Stomach (tissue), 9 donors: ENCODE data around the gene NABP1. TPM values are rescaled to one million over a fixed set of nuclear protein-coding genes. Genes with fewer than 3 reads are reported as not detected.

ENCODE experiments used
- DNase-seq, 2 donors: peaks; one replicate each; pipeline versions ENCODE4 v3.0.0 to v3.0.0-alpha.2; 2013 to 2019
- H3K27ac ChIP-seq, 5 donors: fragments of 200-600 bp in 4 of 5; sonication (generic) in 4 of 5; one replicate each; pipeline ENCODE4 v1.5.1; 2013 to 2019; ENCODE audit warnings: mild to moderate bottlenecking in 1 of 5, moderate library complexity in 1 of 5
- H3K27me3 ChIP-seq, 3 donors: fragments of 200-600 bp; sonication (generic); one replicate each; pipeline ENCODE4 v1.5.1; 2017 to 2019; ENCODE audit warnings: mixed run types in 1 of 3
- H3K36me3 ChIP-seq, 4 donors: fragments of 200-600 bp; sonication (generic); 1 replicate in 3 of 4; 2 replicates in 1 of 4; pipeline ENCODE4 v1.5.1; 2016 to 2019
- H3K4me1 ChIP-seq, 4 donors: fragments of 200-600 bp; sonication (generic); one replicate each; pipeline ENCODE4 v1.5.1; 2016 to 2019
- H3K4me3 ChIP-seq, 4 donors: fragments of 200-600 bp; sonication (generic) in 3 of 4; one replicate each; pipeline ENCODE4 v1.5.1; 2016 to 2019; ENCODE audit warnings: mild to moderate bottlenecking in 1 of 4
- H3K9me3 ChIP-seq, 4 donors: fragments of 200-600 bp; sonication (generic); one replicate each; pipeline ENCODE4 v1.5.1; 2016 to 2019
- EP300 ChIP-seq: sonication (generic); formaldehyde crosslinking; IDR thresholded peaks from one replicate; pipeline ENCODE4 v1.6.1; 2017; ENCODE audit warnings: antibody characterized with exemption
- POLR2A ChIP-seq, 4 donors: fragments of 450-650 bp; IDR thresholded peaks; one replicate each; pipeline ENCODE4 v1.6.1; 2016; ENCODE audit warnings: antibody characterized with exemption in 4 of 4, control low read depth in 2 of 4, mild to moderate bottlenecking in 1 of 4, moderate library complexity in 1 of 4
- POLR2AphosphoS5 ChIP-seq, 3 donors: sonication (generic); formaldehyde crosslinking; IDR thresholded peaks; one replicate each; pipeline ENCODE4 v1.6.1; 2016; ENCODE audit warnings: antibody characterized with exemption in 3 of 3
- WGBS, 5 donors: extraction: QIAGEN DNeasy Blood & Tissue Kit in 3 of 5; methylation state at CpG; one replicate each; pipeline versions ENCODE4 v1.1.5 to v1.1.7; 2013 to 2018; 5-methylcytosine and 5-hydroxymethylcytosine counted together
- intact Hi-C: fragments of 100-400 bp; cut with DNase I; formaldehyde crosslinking; loops from one replicate; pipeline ENCODE4 v1.15.1; 2023; ENCODE audit warnings: low total_unique reads
- polyA plus RNA-seq, 3 donors: library from polyadenylated mRNA; stranded (reverse); fragments of 200-250 nt; gene quantifications; one replicate each; pipeline ENCODE4 v1.2.3, GENCODE V29; 2013
- total RNA-seq, 5 donors: library from RNA; depleted of rRNA; stranded (reverse); fragments of >200 nt; gene quantifications; one replicate each; pipeline versions ENCODE4 v1.1.0 to v1.2.3, GENCODE V29; 2014 to 2016
- TF ChIP-seq, protein P1 (sequence below), 7 experiments: fragments of 450-650 bp in 4 of 7; fragments of 200-600 bp in 3 of 7; sonication (generic) in 3 of 7; IDR thresholded peaks; one replicate each; pipeline ENCODE4 v1.5.1; 2016 to 2019; ENCODE audit warnings: antibody characterized with exemption in 7 of 7, control low read depth in 2 of 7, mild to moderate bottlenecking in 1 of 7
- donor health status: healthy with polysubstance abuse.
- donor health status: Bipolar disorder and iron deficiency.
- donor health status: healthy.

NABP1 gene
- total and polyA plus RNA-seq, 8 donors: 1.4 to 30.1 (median 9.2) TPM

DNA sequence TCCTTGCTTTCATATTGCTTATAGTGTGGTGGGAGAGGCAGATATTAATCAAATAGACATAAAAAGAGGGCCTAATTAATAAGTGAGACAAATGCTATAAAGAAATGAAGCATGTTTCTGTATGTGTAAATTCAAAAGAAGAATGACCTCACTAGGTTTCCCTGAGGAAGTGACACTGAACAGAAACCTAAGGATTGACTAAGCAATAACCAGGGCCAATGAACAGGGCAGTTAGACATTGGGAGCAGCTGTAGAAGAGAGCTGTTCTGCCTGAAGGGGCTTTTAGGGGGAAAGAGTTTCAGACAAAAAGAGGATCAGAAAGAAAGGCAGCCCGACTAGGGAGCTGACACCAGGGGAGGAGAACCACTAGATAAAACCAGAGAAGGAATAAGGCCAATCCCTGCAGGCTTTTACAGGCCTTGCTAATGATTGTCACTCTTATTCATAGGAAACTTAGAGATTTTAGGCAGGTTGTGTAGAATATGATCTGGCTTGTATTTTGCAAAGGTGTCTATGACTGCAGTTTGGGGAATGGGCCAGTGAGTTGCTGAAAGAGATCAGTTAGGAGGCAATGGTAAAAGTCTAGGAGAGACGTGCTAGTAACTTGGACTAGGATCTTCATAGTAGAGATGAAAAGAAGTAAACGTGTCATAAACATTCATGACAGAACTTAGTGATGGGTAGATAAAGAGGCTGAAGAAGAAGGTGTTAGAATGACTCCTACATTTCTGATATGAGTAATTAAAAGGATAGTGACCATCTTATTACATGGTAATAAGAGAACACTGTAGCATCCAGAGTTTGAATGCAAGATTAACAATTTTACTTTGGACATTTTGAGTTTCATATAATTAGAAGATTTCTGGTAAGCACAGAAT is 26.8 kb upstream of the NABP1 start:
- intact Hi-C loops: no loop called here
- peak in 1 of 2 donors; percentile 21 for DNase-seq
- 72 to 85% (median 84%) methylated on average over 3 of the region's 3 CpGs for WGBS, 5 donors

DNA sequence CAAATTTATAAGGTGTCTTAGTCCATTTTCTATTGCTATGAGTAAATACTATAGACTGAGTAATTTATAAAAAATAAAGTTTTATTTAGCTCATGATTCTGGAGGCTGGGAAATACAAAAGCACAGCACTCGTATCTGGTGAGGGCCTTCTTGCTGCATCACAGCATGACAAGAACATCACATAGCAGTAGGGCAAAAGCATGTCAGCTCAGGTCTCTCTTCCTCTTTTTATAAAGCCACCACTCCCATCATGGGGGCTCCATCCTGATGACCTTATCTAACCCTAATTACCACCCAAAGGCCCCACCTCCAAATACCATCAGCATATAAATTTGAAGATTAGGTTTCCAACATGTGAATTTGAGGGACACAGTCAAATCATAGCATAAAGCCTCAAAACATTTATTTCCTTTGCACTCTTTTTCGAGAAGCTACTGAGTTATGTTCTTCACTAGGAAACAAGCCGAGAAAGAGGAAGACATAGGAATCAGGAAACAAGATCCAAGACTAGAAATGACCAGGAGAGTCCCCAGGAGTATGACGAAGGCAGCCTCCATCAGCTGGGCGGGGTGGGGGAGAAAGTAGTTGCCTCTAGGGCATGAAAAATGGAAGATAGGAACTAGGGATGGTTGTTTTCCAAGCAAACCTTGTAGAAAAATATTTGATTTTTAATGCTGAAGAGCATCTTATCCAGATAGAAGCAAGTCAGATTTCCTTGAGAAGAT is 24.1 kb upstream of the NABP1 start:
- no peak overlapping the region for H3K4me3 ChIP-seq
- no peaks in the 10 kb centered on the region for H3K4me1 ChIP-seq
- intact Hi-C loops: no loop called here
- TF ChIP-seq POLR2A (IDR thresholded peaks at IDR 0.05) (no peak), EP300 (no peak)
- TF ChIP-seq, protein P1, sequence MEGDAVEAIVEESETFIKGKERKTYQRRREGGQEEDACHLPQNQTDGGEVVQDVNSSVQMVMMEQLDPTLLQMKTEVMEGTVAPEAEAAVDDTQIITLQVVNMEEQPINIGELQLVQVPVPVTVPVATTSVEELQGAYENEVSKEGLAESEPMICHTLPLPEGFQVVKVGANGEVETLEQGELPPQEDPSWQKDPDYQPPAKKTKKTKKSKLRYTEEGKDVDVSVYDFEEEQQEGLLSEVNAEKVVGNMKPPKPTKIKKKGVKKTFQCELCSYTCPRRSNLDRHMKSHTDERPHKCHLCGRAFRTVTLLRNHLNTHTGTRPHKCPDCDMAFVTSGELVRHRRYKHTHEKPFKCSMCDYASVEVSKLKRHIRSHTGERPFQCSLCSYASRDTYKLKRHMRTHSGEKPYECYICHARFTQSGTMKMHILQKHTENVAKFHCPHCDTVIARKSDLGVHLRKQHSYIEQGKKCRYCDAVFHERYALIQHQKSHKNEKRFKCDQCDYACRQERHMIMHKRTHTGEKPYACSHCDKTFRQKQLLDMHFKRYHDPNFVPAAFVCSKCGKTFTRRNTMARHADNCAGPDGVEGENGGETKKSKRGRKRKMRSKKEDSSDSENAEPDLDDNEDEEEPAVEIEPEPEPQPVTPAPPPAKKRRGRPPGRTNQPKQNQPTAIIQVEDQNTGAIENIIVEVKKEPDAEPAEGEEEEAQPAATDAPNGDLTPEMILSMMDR (IDR thresholded peaks at IDR 0.05): no peak
- WGBS, 5 donors: 84 to 96% (median 90%) methylated on average over 5 of the region's 5 CpGs
- peaks cover 0 to 3% (median 0%) of the 10 kb centered on the region in 4 donors for H3K9me3 ChIP-seq
- no peaks in the 10 kb centered on the region for H3K27me3 ChIP-seq
- no peak for DNase-seq
- H3K27ac ChIP-seq: no peak overlapping the region
- no peaks in the 10 kb centered on the region for H3K36me3 ChIP-seq

More for the DNA sequence above, 26.8 kb upstream of the NABP1 start:
- peaks cover 0 to 3% (median 0%) of the 10 kb centered on the region in 4 donors for H3K9me3 ChIP-seq
- no peaks in the 10 kb centered on the region for H3K36me3 ChIP-seq
- no peak for TF ChIP-seq EP300
- no peak for TF ChIP-seq POLR2A (IDR thresholded peaks at IDR 0.05)
- TF ChIP-seq, protein P1 (IDR thresholded peaks at IDR 0.05): no peak
- no peak for TF ChIP-seq POLR2AphosphoS5 (IDR thresholded peaks at IDR 0.05)
- no peak overlapping the region for H3K27ac ChIP-seq
- H3K27me3 ChIP-seq: no peaks in the 10 kb centered on the region
- no peaks in the 10 kb centered on the region for H3K4me1 ChIP-seq
- no peak overlapping the region for H3K4me3 ChIP-seq

DNA sequence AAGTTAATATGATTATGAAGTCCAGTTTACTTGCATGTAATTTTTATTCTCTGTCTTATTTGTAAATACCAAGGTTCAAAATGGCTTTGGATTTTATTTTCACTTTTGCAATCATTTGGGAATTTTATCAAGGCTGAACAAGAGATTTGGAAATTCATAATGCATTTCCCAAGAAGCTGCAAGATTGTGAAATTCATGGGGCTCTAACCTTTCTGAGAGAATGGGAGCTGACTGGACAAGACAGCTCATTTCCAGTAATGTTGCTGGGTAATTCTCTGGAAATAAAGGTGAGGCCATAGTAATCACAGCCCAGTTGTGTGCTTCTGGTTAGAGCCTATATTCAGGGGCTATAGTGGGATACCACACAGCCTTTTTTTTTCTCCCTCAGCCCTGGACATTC is 21.5 kb upstream of the NABP1 start:
- Histone ChIP-seq H3K4me3 (no peak overlapping the region), H3K27me3 (no peaks in the 10 kb centered on the region), H3K4me1 (no peaks in the 10 kb centered on the region), H3K36me3 (no peaks in the 10 kb centered on the region), H3K9me3 (peaks cover 0 to 3% (median 0%) of the 10 kb centered on the region in 4 donors), H3K27ac (peak overlapping the region in 4 of 5 donors; percentile 14 to 51 (median 32))
- DNase-seq: no peak
- intact Hi-C loops: no loop called here
- TF ChIP-seq, protein P1 (IDR thresholded peaks at IDR 0.05): no peak
- TF ChIP-seq POLR2A (IDR thresholded peaks at IDR 0.05): no peak
- TF ChIP-seq EP300: no peak
- peak in 1 of 3 donors; percentile 15 for TF ChIP-seq POLR2AphosphoS5 (IDR thresholded peaks at IDR 0.05)

DNA sequence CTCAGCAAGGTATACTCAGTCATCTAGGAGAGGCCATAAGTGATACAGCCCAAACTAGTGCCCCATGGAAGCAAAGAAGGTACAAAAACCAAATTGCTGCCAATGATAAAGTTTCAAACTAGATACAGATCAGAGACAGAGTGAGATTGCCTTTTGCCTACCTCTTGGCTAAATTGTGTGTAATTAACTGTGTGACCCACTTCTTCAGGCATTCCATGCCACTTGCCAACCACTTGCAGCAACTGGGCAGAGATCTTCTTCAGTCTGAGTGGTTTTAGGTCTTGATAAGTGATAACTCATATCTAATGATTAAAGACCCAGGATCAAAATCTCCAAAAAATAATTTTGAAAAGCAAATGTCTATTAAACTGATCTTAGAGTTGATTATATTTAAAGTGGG is 21.1 kb upstream of the NABP1 start:
- H3K4me3 ChIP-seq: no peak overlapping the region
- no peaks in the 10 kb centered on the region for H3K36me3 ChIP-seq
- TF ChIP-seq EP300 (no peak), POLR2A (IDR thresholded peaks at IDR 0.05) (no peak), POLR2AphosphoS5 (IDR thresholded peaks at IDR 0.05) (no peak)
- TF ChIP-seq, protein P1 (IDR thresholded peaks at IDR 0.05): no peak
- peaks cover 0 to 3% (median 0%) of the 10 kb centered on the region in 4 donors for H3K9me3 ChIP-seq
- H3K27ac ChIP-seq: peak overlapping the region in 4 of 5 donors; percentile 14 to 51 (median 32)
- no peak for DNase-seq
- H3K27me3 ChIP-seq: no peaks in the 10 kb centered on the region
- no peaks in the 10 kb centered on the region for H3K4me1 ChIP-seq
- intact Hi-C loops: no loop called here
